ENCODE results near the gene PSD2. TPM values are rescaled to one million over a fixed set of nuclear protein-coding genes. Genes with fewer than 3 reads are reported as not detected.

The PSD2 gene
- polyA plus RNA-seq, 3 donors, result not detected

DNA sequence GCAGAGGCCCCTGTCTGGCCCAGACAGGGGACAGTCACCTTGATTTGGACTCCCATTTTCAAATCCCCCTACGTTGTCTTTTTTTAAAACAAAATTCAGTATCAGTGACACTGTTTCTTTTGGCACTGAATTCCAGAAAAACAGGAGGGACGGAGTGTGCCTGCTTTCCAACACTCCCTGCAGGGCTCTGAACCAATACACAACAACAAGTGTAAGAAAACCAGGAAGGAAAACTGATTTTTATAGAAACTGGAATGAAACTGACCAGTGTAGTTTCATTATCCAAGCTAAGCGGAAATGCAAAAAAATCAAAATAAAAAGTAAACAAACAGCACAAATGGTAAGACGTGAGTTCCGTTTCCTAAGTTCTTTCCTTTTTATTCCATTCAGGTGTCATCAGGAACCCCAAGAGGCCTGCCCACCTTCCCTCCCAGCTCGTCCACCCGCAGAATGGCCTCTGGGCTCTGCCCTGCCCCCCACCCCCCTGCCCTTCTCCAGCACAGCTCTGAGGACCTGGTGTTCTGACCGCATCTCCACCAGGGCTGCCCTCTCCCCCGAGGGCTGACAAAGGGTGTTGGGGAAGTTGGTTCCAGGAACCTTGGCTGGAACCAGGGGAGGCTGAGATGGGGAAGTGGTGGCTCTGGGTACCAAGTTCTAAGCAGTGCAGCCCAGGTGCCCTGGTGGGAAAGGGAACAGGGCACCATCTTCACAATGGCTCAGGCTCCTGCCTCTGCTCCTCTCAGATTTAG lies 73.6 kb downstream of the PSD2 start:
- Histone ChIP-seq H2AFZ (ENCODE audit: insufficient read depth, low read depth, low read length, poor library complexity, severe bottlenecking) (no peak overlapping the region), H3K4me3 (replicated peaks in 1 of 3; ENCODE audit: low read depth in 2 of 3, low read length in 3 of 3) (no peak overlapping the region), H3K4me2 (replicated peaks; ENCODE audit: extremely low read depth, low read length, poor library complexity, severe bottlenecking) (no peak overlapping the region), H3K36me3 (replicated peaks in 1 of 2; ENCODE audit: control insufficient read depth in 1 of 2, insufficient read depth in 2 of 2, low read length in 2 of 2) (no peaks in the 10 kb centered on the region), H3K9ac (ENCODE audit: insufficient read depth, low read length, poor library complexity, severe bottlenecking) (no peak overlapping the region), H3K79me2 (ENCODE audit: insufficient read depth, low read length) (no peaks in the 10 kb centered on the region), H4K20me1 (ENCODE audit: insufficient read depth, low read length) (no peaks in the 10 kb centered on the region), H3K4me1 (ENCODE audit: control insufficient read depth in 1 of 2, insufficient read depth in 2 of 2, low read length in 2 of 2) (no peaks in the 10 kb centered on the region), H3K27ac (ENCODE audit: low read depth in 1 of 2, low read length in 2 of 2) (no peak overlapping the region), H3K27me3 (ENCODE audit: control insufficient read depth in 2 of 2, insufficient read depth in 2 of 2, low read length in 2 of 2) (no peaks in the 10 kb centered on the region), H3K9me3 (replicated peaks in 1 of 2; ENCODE audit: control insufficient read depth in 1 of 2, insufficient read depth in 1 of 2, low read length in 2 of 2) (no peaks in the 10 kb centered on the region)
- intact Hi-C loops (cut with micrococcal nuclease), result no loop called here
- Mint-ChIP-seq H3K4me3 (no peak overlapping the region), H3K27ac (no peak overlapping the region), H3K9me3 (no peaks in the 10 kb centered on the region), H3K36me3 (no peaks in the 10 kb centered on the region), H3K4me1 (peaks cover 3% of the 10 kb centered on the region), H3K27me3 (ENCODE audit: low read depth in 3 of 3) (peaks cover 10 to 16% (median 11%) of the 10 kb centered on the region in 3 donors)
- no peak for DNase-seq
- no peak for TF ChIP-seq CTCF (IDR thresholded peaks at IDR 0.05)
- 59% methylated on average over 4 of the region's 9 CpGs for WGBS (ENCODE audit: insufficient coverage)

DNA sequence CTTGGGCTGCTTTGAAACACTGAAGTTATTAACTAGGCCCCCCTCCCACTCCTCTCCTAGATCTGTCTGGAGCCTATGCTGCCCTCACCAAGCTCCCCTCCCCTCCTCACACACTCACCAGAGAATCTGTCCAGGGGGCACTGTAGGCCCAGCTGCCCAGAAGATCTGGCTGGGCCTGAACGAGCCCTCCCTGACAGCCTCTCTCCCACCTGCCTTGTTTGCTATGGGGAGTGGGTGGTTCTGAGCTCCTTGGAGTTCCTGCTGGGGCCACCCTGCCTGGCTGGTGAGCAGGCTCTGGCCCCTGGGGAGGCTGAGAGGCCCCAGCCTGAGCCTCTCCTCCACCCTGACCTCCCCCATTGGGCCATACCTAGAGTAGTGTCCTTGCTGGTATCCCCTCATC lies 75.1 kb downstream of the PSD2 start:
- H3K9me3 ChIP-seq (replicated peaks in 1 of 2; ENCODE audit: control insufficient read depth in 1 of 2, insufficient read depth in 1 of 2, low read length in 2 of 2), result no peaks in the 10 kb centered on the region
- intact Hi-C loops (cut with micrococcal nuclease), result no loop called here
- H3K4me3 Mint-ChIP-seq, result no peak overlapping the region
- H3K4me2 ChIP-seq (replicated peaks; ENCODE audit: extremely low read depth, low read length, poor library complexity, severe bottlenecking), result no peak overlapping the region
- peaks cover 2% of the 10 kb centered on the region for H3K4me1 Mint-ChIP-seq
- H3K27me3 ChIP-seq (ENCODE audit: control insufficient read depth in 2 of 2, insufficient read depth in 2 of 2, low read length in 2 of 2), result no peaks in the 10 kb centered on the region
- no peak overlapping the region for H3K4me3 ChIP-seq (replicated peaks in 1 of 3; ENCODE audit: low read depth in 2 of 3, low read length in 3 of 3)
- no CpG with 5 or more reads among the region's 1 CpG for WGBS (ENCODE audit: insufficient coverage)
- H3K9ac ChIP-seq (ENCODE audit: insufficient read depth, low read length, poor library complexity, severe bottlenecking), result no peak overlapping the region
- no peaks in the 10 kb centered on the region for H3K36me3 ChIP-seq (replicated peaks in 1 of 2; ENCODE audit: control insufficient read depth in 1 of 2, insufficient read depth in 2 of 2, low read length in 2 of 2)
- no peak overlapping the region for H2AFZ ChIP-seq (ENCODE audit: insufficient read depth, low read depth, low read length, poor library complexity, severe bottlenecking)
- H3K36me3 Mint-ChIP-seq, result no peaks in the 10 kb centered on the region
- H3K27ac ChIP-seq (ENCODE audit: low read depth in 1 of 2, low read length in 2 of 2), result no peak overlapping the region
- H3K27ac Mint-ChIP-seq, result no peak overlapping the region
- H3K27me3 Mint-ChIP-seq (ENCODE audit: low read depth in 3 of 3), result peaks cover 5 to 13% (median 11%) of the 10 kb centered on the region in 3 donors
- no peak for DNase-seq
- no peaks in the 10 kb centered on the region for H4K20me1 ChIP-seq (ENCODE audit: insufficient read depth, low read length)
- H3K9me3 Mint-ChIP-seq, result peaks cover 0 to 2% (median 0%) of the 10 kb centered on the region in 7 donors
- H3K4me1 ChIP-seq (ENCODE audit: control insufficient read depth in 1 of 2, insufficient read depth in 2 of 2, low read length in 2 of 2), result no peaks in the 10 kb centered on the region
- TF ChIP-seq CTCF (IDR thresholded peaks at IDR 0.05), result no peak
- no peaks in the 10 kb centered on the region for H3K79me2 ChIP-seq (ENCODE audit: insufficient read depth, low read length)
